Activated CD4-positive, alpha-beta T cell treated with anti-CD3 and anti-CD28 coated beads for 4 hours (primary cell): ENCODE results near the gene NAB2.

Experiments used
- DNase-seq, 2 donors: peaks; one replicate each; pipeline ENCODE4 v3.0.0-alpha.2; 2020

NAB2 gene

GRCh38 chr12:57095440-57095839, 6.5 kb downstream of the NAB2 start:
- no peak for DNase-seq

GRCh38 chr12:57096099-57096572, 7.2 kb downstream of the NAB2 start:
- no peak for DNase-seq

- DNase-seq, result no peak
Measured at GRCh38 chr12:57096748-57097553, 8.0 kb downstream of the NAB2 start.

GRCh38 chr12:57097554-57097835, 8.6 kb downstream of the NAB2 start:
- no peak for DNase-seq

GRCh38 chr12:57098546-57098945, 9.6 kb downstream of the NAB2 start:
- DNase-seq, result no peak

GRCh38 chr12:57099047-57099714, 10.3 kb downstream of the NAB2 start:
- DNase-seq, result no peak

GRCh38 chr12:57099766-57100165, 10.9 kb downstream of the NAB2 start:
- no peak for DNase-seq

GRCh38 chr12:57101892-57102695, 13.2 kb downstream of the NAB2 start:
- DNase-seq, result no peak

GRCh38 chr12:57103856-57104255, 14.9 kb downstream of the NAB2 start:
- no peak for DNase-seq

GRCh38 chr12:57104292-57104910, 15.5 kb downstream of the NAB2 start:
- no peak for DNase-seq

GRCh38 chr12:57105011-57105753, 16.3 kb downstream of the NAB2 start:
- no peak for DNase-seq

GRCh38 chr12:57106021-57106708, 17.3 kb downstream of the NAB2 start:
- DNase-seq, result no peak

- DNase-seq, result no peak
Measured at GRCh38 chr12:57107456-57108155, 18.7 kb downstream of the NAB2 start.

- no peak for DNase-seq
Measured at GRCh38 chr12:57109207-57110103, 20.5 kb downstream of the NAB2 start.

- peak; percentile 77 to 78 for DNase-seq
Measured at GRCh38 chr12:57110104-57111030, 21.5 kb downstream of the NAB2 start.

- DNase-seq, result peak; percentile 81 to 85
Measured at GRCh38 chr12:57111031-57111734, 22.3 kb downstream of the NAB2 start, which contains the start of gene STAT6. TSS of gene STAT6 (minus strand) at chr12:57111362. CDS start at chr12:57108278, 3,084 bp downstream.

- no peak for DNase-seq
Measured at GRCh38 chr12:57112492-57113294, 23.8 kb downstream of the NAB2 start.
